Activated CD8-positive, alpha-beta memory T cell treated with anti-CD3 and anti-CD28 coated beads, Interleukin-2, amount 50 U/mL, for 24 hours (primary cell): ENCODE results near the gene FOXO6.

Experiments used
- DNase-seq: peaks from one replicate; pipeline ENCODE4 v3.0.0-alpha.2; 2020; ENCODE audit errors: extremely low read depth

The FOXO6 gene

DNA sequence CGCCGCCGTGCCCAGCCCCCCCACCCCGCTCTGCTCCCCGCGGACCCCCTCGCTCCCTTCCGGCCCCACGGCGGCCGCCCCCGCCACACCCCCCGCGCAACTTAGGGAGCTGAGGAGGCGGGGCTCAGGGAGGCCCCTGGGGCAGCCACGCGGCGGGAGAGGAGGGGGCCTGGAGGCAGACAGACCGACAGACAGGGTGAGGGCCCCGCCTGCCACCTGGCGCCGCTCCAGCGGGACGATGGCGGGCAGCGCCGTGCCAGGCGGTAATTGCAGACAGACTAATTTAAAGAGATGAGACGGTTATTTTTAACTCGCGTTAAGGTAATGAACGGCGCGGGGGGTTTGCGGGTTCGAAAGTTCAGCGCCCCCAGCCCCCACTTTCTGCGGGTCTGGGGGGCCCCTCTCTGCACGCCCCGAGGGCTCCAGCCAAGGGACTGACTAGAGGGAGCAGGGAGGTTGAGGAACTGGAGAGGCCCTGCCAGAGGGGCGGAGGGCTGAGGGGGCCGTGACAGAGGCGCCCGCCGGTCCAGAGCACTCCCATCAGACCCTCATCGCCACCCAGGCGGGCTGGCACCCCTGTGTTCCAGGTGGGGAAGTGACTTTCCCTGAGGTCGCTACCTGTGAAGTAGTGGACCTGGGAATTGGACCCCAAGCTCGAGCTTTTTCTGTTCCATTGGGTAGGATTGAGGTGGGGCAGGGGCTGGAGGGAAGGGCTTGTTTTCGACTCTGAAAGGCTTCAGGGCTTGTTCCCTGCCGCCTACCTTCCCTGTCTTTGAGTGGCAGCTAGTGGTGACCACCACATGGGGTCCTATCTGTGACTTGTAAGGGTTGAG lies 5.4 kb downstream of the FOXO6 start:
- DNase-seq = no peak

DNA sequence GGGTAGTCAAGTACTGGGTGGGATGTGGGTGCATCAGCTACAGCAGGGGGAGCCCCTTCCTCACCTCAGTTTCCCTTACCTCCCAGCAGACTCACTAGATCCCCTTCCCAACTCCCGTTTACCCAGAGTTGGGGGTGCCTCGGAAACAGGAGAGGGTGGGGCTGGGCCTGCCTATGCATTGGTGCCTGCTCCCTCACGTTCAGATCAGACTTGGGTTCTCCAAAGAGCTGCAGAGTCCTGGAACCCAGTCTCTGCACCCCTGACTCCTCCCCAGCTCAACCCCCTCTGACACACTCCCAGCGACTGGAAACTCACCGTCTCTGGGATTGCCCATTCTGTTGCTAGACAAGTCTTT lies 6.0 kb downstream of the FOXO6 start:
- no peak for DNase-seq

- DNase-seq = no peak
Observed at GRCh38 chr1:41368366-41368765, 7.1 kb downstream of the FOXO6 start.

GRCh38 chr1:41368801-41369200 lies 7.6 kb downstream of the FOXO6 start:
- no peak for DNase-seq

DNA sequence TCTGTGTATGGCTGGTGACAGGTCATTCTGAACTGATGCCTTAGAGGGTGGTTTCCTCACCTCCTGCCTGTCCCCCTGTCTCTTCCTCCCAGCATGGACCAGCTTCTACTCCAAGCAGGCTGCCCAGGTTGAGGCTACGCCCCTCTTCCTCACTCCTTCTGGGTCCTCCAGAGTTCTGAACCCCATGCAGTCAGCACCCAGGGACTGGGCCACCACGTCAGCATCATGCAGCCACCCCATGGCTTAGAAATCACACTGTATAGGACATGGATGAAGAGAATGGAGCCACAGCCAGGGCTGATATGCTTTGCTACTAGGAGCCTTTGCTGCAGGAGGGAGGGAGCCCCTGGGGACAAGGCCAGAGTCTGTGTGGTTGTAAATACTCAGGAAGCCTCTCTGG lies 8.3 kb downstream of the FOXO6 start:
- no peak for DNase-seq

GRCh38 chr1:41370225-41370624 lies 9.0 kb downstream of the FOXO6 start:
- no peak for DNase-seq

DNA sequence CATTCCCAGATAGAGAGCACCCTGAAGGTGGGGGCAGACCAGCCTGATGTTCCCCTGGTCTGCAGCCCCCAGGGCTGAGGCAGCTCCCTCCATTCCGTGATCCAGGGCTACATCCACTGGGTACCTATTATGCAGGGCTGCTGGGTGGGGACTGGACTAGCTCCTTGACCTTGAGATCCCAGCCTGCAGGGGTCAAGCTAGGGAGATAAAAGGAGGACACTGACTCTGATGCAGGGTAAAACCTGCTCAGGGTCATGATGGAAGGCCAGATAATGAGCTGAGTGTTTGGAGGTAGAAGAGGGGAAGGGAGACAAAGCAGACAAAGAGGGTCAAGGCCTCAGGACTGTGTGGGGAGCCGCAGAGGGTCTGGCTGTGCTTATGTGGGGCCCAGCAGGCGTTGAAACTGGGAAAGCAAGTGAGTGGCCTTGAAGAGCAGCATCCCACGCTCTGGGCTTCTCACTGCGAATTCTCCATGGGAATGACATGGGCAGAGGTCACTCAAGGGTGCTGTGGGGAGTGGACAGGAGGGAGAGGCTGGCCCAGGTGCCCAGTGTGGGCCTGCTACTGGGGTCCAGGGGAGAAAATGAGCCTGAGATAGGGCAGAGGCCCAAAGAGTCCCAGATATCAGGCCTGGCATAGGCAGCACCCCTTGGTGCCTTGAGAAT lies 9.7 kb downstream of the FOXO6 start:
- no peak for DNase-seq

DNA sequence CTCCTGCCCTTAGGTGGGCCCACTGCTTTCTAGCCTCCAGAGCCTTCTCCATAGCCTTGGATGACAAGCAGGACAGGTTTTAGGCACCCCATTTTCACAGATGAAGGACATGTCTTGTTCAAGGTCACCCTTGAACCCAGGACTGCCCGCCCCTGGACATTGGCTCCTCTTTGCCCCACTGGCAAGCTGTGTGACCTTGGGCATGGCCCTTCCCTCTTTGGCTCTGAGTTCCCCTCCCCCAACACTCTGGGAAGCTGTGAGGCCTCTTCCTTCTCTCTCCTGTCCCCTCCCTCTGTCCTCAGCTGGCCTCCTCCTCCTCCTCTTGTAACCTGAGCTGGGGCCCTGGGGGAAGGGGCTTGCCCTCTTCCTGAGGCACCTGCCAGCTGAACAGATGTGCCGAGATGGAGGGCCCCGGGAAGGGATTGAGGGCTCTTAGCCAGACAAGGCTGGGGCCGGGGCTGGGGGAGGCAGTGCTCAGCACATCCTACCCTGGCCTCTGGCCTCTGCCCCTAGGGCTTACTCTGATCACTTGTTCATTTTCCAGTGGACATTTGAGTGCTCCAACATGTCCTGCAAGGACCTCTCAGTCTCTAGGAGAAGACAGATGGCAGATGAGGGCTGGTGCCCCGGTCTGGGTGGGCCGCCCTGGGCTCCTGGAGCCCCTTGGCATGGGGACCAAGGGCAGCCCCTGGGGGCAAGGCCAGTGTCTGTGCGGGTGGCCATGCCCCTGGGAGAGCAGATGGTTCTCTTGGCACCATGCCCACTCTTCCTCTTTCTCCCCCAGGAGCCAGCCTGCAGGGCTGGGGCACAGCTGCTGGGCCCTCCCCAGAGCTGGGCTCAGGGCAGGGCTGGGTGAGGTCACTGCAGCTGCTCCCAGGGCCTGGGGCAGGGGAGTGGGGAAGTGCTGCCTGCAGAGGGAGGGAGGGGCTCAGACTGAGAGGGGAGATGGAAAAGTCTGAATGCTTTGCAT lies 10.7 kb downstream of the FOXO6 start:
- no peak for DNase-seq

DNA sequence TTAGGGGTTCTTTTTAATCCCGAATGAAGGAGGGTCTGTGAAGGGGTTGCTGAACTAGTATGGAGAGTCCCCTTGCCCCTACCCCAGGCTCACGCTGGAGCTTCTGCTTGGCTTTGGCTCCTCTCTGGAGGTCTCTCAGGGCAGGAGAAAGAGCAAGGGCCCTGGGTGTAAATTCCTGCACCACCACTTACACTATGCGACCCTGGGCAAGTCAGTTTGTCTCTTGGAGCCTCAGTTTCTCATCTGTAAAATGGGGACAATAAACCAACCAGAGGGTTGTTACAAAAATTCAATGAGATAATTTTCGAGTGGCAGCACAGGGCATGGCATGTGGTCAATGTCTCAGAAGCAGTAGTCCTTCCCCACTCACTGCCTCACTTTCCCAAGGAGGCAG lies 11.4 kb downstream of the FOXO6 start:
- no peak for DNase-seq

DNA sequence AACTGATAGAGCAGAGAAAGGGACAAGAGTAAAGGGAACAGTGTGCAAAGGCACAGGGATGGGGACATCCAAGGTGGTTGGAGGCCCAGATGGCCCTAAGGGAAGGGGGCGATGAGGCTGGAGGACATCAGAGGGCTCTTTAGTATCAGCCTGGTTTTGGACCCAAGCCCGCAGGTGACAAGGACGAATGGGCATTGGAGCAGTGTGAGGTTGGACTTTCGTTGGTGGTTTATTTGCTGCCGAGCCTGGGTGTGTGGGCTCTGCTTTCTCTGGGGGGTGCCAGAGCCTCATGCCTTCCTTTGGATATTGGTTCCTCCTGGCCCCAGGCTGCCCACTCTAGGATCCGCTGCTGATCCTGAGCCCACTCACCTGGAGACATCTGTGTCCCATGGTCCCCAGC lies 12.1 kb downstream of the FOXO6 start:
- no peak for DNase-seq

GRCh38 chr1:41374711-41375110 lies 13.5 kb downstream of the FOXO6 start:
- DNase-seq = no peak

- no peak for DNase-seq
Observed at GRCh38 chr1:41377397-41377796, 16.2 kb downstream of the FOXO6 start.

- no peak for DNase-seq
Observed at GRCh38 chr1:41378222-41378621, 17.0 kb downstream of the FOXO6 start.

DNA sequence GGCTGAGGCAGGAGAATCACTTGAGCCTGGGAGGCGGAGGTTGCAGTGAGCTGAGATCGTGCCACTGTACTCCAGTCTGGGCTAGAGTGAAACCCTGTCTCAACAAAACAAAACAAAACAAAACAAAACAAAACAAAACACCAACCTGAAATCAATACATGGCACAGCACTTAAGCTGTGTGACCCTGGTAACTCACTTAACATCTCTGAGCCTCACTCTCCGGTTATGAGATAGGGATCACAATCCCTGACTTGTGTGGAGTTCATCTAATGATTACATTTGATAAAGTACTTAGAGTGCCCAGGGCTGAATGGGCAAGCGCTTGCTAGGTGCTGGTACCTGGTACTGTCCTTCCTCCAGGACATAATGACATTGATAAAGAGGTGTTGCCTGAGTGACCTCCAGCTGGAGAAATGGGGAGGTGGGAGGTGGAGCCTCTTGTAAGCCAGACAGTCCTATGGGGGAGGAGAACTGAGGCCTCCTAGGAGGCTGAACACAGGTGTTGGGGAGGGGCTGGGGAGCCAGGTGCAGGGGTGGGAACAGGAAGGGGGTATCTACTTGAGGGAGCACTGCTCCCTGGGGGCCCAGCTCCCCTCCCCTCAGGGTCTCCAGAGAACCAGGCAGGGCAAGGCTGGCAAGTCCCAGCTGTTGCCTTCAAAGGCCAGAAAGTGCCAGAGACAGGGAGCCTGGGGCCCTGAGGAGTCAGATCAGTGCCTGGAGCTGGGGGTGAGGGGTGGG lies 17.9 kb downstream of the FOXO6 start:
- DNase-seq = no peak

GRCh38 chr1:41379738-41380130 lies 18.5 kb downstream of the FOXO6 start:
- DNase-seq = no peak

- no peak for DNase-seq
Observed at GRCh38 chr1:41380195-41380594, 19.0 kb downstream of the FOXO6 start.

DNA sequence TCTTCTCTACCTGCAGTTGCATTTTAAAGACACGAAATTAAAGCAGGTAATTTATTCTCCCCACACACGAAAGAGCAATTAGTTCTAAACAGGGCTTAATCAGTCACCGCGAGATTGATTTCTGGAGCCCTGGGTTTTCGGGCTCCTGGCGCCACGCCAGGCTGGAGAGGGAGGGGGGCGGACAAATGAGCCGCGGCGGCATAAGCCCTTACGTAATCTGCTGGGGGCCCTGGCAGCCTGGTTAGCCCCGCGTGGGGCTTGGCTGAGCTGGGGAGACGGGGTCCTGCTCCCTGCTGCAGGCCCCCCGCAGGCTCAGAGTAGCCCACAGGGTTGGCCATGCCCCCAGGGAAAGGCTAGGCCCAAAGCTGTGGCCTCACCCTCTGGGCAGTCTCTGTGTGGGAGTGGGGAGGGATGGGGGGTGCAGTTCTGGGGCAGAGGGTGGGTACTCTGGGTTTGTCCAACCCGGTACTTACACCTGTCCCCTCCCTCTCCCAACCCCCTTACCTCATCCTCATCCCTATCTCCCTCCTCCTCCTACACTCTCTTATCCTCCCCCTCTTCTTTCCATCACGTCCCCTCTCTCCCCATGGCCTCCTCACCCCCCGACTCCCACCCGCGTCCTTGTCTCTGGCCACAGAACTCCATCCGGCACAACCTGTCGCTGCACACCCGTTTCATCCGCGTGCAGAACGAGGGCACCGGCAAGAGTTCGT lies 19.9 kb downstream of the FOXO6 start:
- DNase-seq = no peak

- no peak for DNase-seq
Observed at GRCh38 chr1:41381692-41382479, 20.7 kb downstream of the FOXO6 start.

DNA sequence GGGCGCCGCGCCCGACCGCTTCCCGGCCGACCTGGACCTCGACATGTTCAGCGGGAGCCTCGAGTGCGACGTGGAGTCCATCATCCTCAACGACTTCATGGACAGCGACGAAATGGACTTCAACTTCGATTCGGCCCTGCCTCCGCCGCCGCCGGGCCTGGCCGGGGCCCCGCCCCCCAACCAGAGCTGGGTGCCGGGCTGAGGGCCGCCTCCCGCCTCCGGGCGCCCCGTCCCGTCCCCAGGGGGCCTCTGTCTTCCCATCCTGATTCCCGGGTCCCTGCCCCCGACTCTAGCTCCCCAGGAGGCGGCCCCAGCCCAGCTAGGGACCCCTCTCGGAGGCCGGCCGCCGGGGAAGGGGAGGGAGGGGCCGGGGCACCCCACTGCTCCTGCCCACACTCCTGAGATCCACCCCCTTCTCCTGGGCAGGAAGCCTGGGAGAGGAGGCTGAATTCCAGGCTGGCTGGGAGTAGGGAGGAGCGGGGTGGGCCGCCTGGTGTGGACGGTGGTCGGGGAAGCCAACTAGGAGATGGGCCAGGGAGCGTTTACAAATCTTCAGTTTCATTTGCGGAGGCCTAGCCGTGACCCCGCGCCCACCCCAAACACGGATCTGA lies 21.4 kb downstream of the FOXO6 start:
- no peak for DNase-seq
